Left lung (tissue), 10 donors: ENCODE measurements around the gene KRT27. TPM values are rescaled to one million over a fixed set of nuclear protein-coding genes. Genes with fewer than 3 reads are reported as not detected.
A peak's percentile ranks its signal among the peaks of the same experiment; 100 is the strongest.

Experiments used
- ATAC-seq: fragments of 200-7000 bp; cut with Tn5 transposase; one replicate; pipeline ENCODE4 v1.9.1; 2020; ENCODE audit warnings: moderate library complexity
- DNase-seq, 4 donors: peaks; one replicate each; pipeline ENCODE4 v3.0.0-alpha.2; 2013 to 2020
- H3K27ac ChIP-seq, 2 donors: fragments of 200-600 bp; sonication (generic) in 1 of 2; one replicate each; pipeline versions ENCODE4 v1.5.0 to v1.8.0; 2020 to 2021
- H3K27me3 ChIP-seq, 2 donors: fragments of 200-600 bp; sonication (generic) in 1 of 2; one replicate each; pipeline versions ENCODE4 v1.5.0 to v1.8.0; 2020 to 2021
- H3K36me3 ChIP-seq, 2 donors: fragments of 200-600 bp; sonication (generic) in 1 of 2; one replicate each; pipeline versions ENCODE4 v1.5.0 to v1.8.0; 2020 to 2021
- H3K4me1 ChIP-seq, 2 donors: fragments of 200-600 bp; one replicate each; pipeline ENCODE4 v1.8.0; 2021
- H3K4me3 ChIP-seq, 2 donors: fragments of 200-600 bp; sonication (generic) in 1 of 2; one replicate each; pipeline versions ENCODE4 v1.5.0 to v1.8.0; 2020 to 2021; ENCODE audit warnings: mild to moderate bottlenecking in 1 of 2
- H3K9me3 ChIP-seq, 2 donors: fragments of 200-600 bp; sonication (generic) in 1 of 2; one replicate each; pipeline versions ENCODE4 v1.5.0 to v1.8.0; 2020 to 2021
- intact Hi-C, 2 donors: fragments of 100-400 bp; cut with DNase I; formaldehyde crosslinking; loops; one replicate each; pipeline versions ENCODE4 v1.11.2 to v1.14.2; 2022
- polyA plus RNA-seq, 6 donors: library from polyadenylated mRNA; unstranded; fragments of 120-200 nt; gene quantifications; one replicate each; pipeline ENCODE4 v1.2.1, GENCODE V29; 2013; ENCODE audit not compliant: insufficient read length in 6 of 6
- total RNA-seq, 2 donors: library from RNA; stranded (reverse); fragmentation: NEBNext Ultra II Directional; extraction: Animal tissue kit (Norgen Biotek cat#: 25700); gene quantifications; one replicate each; pipeline ENCODE4 v1.2.1, GENCODE V29; 2021
- TF ChIP-seq, protein P1 (sequence below), 2 donors: fragments of 200-600 bp; sonication (generic) in 1 of 2; IDR thresholded peaks; one replicate each; pipeline versions ENCODE4 v1.5.0 to v1.8.0; 2021; ENCODE audit warnings: antibody characterized with exemption in 2 of 2
- donor health status: DM: no; HTN: yes; CAD: no.
- donor health status: DM: no; HTN: no; CAD: no.

KRT27 gene
- total and polyA plus RNA-seq, 8 donors = 0.18 to 0.64 (median 0.38) TPM; not detected in 1

DNA sequence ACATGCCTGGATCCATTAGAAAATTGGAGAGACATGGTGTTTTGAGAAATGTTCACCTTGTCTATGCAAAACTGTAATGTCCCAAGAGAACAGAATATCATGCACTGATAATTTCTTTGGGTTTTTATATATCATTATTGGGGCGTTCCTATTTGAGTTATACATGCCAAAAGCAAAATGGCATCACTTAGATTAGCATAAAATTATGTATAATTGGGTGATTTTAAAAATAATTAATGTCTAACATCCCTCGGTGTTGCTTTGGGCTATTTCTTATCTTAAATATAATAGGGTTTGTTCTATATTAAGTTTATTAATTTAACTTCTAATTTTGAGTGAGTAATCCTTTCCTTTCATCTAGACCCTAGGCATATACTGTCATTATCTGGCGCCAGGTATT, 17.5 kb upstream of the KRT27 start, which contains the start of gene KRT28:
Gene KRT28, minus strand, starts transcription at position 101 of the 400 bp plus-strand sequence. Its CDS starts 66 bp downstream, at position 35.
- Histone ChIP-seq H3K27ac (no peak within 1 kb of the TSS), H3K4me3 (no peak within 1 kb of the TSS), H3K36me3 (no peaks in the 10 kb centered on the region), H3K27me3 (peaks cover 22 to 69% of the 10 kb centered on the region in 2 donors), H3K9me3 (no peaks in the 10 kb centered on the region), H3K4me1 (no peaks in the 10 kb centered on the region)
- no peak for DNase-seq
- ATAC-seq = no peak
- intact Hi-C loops = loop anchor here in 1 of 2 donors (10.0 kb wide), 1 partner anchor 865 kb away; no protein-coding TSS in a partner anchor
- TF ChIP-seq, protein P1, sequence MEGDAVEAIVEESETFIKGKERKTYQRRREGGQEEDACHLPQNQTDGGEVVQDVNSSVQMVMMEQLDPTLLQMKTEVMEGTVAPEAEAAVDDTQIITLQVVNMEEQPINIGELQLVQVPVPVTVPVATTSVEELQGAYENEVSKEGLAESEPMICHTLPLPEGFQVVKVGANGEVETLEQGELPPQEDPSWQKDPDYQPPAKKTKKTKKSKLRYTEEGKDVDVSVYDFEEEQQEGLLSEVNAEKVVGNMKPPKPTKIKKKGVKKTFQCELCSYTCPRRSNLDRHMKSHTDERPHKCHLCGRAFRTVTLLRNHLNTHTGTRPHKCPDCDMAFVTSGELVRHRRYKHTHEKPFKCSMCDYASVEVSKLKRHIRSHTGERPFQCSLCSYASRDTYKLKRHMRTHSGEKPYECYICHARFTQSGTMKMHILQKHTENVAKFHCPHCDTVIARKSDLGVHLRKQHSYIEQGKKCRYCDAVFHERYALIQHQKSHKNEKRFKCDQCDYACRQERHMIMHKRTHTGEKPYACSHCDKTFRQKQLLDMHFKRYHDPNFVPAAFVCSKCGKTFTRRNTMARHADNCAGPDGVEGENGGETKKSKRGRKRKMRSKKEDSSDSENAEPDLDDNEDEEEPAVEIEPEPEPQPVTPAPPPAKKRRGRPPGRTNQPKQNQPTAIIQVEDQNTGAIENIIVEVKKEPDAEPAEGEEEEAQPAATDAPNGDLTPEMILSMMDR (IDR thresholded peaks at IDR 0.05) = no peak

DNA sequence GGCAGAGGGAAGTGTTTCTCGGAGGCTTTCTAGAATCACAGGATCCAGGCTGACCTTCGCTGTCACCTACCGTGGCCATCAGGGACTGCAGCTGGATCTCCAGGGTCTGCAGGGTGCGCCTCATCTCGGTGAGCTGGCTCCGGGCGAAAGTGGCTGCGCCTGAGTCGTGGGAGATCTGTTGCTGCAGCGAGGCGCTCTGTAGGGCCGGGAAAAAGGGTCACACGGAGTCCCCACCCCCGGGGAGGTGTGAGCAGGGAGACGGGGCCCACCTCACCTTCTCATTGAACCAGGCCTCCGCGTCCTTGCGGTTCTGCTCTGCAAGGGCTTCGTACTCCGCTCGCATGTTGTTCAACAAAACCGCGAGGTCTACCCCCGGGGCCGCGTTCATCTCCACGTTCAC, 14.5 kb upstream of the KRT27 start:
- Histone ChIP-seq H3K27me3 (peaks cover 16 to 69% of the 10 kb centered on the region in 2 donors), H3K4me1 (no peaks in the 10 kb centered on the region), H3K27ac (no peak overlapping the region), H3K9me3 (no peaks in the 10 kb centered on the region), H3K4me3 (no peak overlapping the region), H3K36me3 (no peaks in the 10 kb centered on the region)
- DNase-seq (no peak), ATAC-seq (no peak)
- TF ChIP-seq, protein P1 (IDR thresholded peaks at IDR 0.05) = no peak
- intact Hi-C loops = no loop called here

DNA sequence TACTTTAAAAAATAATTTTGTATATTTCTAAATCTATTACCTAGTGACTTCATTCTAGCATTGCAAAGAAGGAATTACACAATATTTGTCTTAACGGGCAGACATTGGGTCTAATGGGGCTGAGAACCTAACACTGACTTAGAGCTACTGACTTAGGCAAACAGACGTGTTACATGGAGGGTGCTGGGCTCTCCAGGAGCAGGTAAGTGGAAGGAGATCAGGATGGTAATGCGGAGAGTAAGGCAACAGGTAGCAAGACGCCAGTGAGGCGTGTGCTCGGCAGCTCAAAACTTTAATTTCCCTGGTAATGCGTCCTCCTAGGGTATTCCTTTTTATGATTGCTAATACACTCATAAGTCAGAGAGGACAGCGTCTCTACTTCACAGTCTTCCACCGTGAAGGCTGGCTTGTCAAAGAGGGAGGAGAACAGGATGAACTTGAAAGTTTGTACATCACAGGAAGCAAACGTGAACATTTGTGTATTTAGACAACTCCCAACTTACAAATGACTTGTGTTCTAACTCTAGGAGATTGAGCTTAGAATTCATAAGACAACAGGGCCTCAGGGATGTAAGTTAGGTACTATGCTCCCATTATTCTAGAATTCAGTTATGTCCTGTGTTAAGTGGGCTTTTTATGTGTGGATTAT, 12.8 kb upstream of the KRT27 start:
- H3K36me3 ChIP-seq = no peaks in the 10 kb centered on the region
- H3K4me3 ChIP-seq = no peak overlapping the region
- H3K9me3 ChIP-seq = no peaks in the 10 kb centered on the region
- ATAC-seq (peak; percentile 84), DNase-seq (no peak)
- no peaks in the 10 kb centered on the region for H3K4me1 ChIP-seq
- H3K27me3 ChIP-seq = peaks cover 13 to 54% of the 10 kb centered on the region in 2 donors
- no peak overlapping the region for H3K27ac ChIP-seq
- TF ChIP-seq, protein P1 (IDR thresholded peaks at IDR 0.05) = no peak
- intact Hi-C loops = no loop called here

- intact Hi-C loops = loop anchor here in 1 of 2 donors (5.0 kb wide), 1 partner anchor 177 kb away; no protein-coding TSS in a partner anchor
- DNase-seq = no peak
- no peaks in the 10 kb centered on the region for H3K9me3 ChIP-seq
- peaks cover 12 to 47% of the 10 kb centered on the region in 2 donors for H3K27me3 ChIP-seq
- H3K4me3 ChIP-seq = no peak overlapping the region
- TF ChIP-seq, protein P1 (IDR thresholded peaks at IDR 0.05) = no peak
- no peaks in the 10 kb centered on the region for H3K36me3 ChIP-seq
- no peak for ATAC-seq
- no peak overlapping the region for H3K27ac ChIP-seq
- H3K4me1 ChIP-seq = no peaks in the 10 kb centered on the region
Measured at GRCh38 chr17:40794466-40794865, 12.1 kb upstream of the KRT27 start.

DNA sequence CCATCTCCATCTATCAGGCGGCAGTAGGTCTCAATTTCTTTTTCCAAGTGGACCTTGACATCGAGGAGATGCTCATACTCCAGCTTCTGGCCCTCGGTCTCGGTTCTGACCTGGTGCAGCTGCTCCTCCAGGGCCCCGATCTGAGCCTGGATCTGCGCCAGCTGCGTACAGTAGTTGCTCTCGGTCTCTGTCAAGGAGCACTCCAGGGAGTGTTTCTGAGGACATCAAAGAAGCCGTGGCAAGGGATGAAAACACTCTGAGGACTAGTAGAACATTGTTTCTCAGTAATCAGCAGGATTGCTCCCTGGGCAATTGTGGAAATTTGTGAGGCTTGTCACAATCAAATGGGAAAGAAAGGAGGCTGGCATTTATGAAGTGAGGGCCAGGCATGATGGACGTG, 11.5 kb upstream of the KRT27 start:
- intact Hi-C loops = loop anchor here in 1 of 2 donors (5.0 kb wide), 1 partner anchor 177 kb away; no protein-coding TSS in a partner anchor
- Histone ChIP-seq H3K4me3 (no peak overlapping the region), H3K4me1 (no peaks in the 10 kb centered on the region), H3K27me3 (peaks cover 9 to 41% of the 10 kb centered on the region in 2 donors), H3K36me3 (no peaks in the 10 kb centered on the region), H3K9me3 (no peaks in the 10 kb centered on the region), H3K27ac (no peak overlapping the region)
- ATAC-seq (peak; percentile 46), DNase-seq (no peak)
- TF ChIP-seq, protein P1 (IDR thresholded peaks at IDR 0.05) = no peak
